ENCODE measurements around the gene CYTH1.
A peak's percentile ranks its signal among the peaks of the same experiment; 100 is the strongest.

Gene CYTH1

GRCh38 chr17:78710607-78711006, 71.5 kb downstream of the CYTH1 start:
- DNase-seq: no peak

- no peak for DNase-seq
Measured at GRCh38 chr17:78709751-78710181, 72.3 kb downstream of the CYTH1 start.

- DNase-seq: no peak
Measured at GRCh38 chr17:78709119-78709681, 72.9 kb downstream of the CYTH1 start.

GRCh38 chr17:78708510-78708973, 73.5 kb downstream of the CYTH1 start:
- DNase-seq: peak; percentile 57

GRCh38 chr17:78707923-78708322, 74.2 kb downstream of the CYTH1 start:
- DNase-seq: no peak

DNA sequence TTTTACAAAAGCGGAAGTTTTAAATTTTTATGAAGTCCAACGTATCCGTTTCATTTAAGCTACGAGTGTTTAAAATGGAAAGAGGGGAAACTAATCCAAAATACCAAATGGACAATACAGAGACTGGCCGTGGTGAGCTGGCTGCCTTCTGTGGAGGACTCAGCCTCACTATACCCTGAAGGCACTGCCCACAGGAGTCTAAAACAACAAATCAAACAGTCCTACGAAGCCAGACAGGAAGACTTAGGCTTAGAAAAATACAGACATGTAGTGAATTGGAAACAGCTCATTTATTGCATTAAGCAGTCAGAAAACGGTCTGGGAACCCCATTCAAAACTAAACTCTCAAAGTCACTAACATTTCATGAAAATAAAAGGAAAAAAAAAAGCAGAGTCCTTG, 75.1 kb downstream of the CYTH1 start:
- DNase-seq: no peak

GRCh38 chr17:78706271-78706915, 75.7 kb downstream of the CYTH1 start:
- DNase-seq: no peak

- DNase-seq: no peak
Measured at GRCh38 chr17:78705071-78705470, 77.0 kb downstream of the CYTH1 start.

- no peak for DNase-seq
Measured at GRCh38 chr17:78704594-78704993, 77.5 kb downstream of the CYTH1 start.

- no peak for DNase-seq
Measured at GRCh38 chr17:78697554-78698343, 84.3 kb downstream of the CYTH1 start.

DNA sequence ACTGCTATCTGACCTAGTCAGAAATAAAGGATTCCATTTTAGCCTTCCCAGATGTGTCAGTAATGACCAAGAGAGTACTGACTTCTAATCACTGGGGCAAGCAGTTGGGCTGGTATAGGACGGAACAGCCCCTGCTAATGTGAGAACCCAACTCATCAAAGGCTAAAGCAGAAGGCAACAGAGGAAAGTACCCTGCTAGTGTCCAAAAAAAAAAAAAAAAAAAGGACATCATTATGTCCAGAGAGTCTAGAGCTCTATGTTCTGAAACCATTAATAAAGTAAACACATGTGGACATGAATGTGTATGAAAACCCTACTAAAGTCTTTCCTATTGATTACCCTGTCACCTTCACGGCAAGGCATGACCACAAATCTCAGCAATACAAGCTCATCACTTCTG, 85.0 kb downstream of the CYTH1 start:
- no peak for DNase-seq

DNA sequence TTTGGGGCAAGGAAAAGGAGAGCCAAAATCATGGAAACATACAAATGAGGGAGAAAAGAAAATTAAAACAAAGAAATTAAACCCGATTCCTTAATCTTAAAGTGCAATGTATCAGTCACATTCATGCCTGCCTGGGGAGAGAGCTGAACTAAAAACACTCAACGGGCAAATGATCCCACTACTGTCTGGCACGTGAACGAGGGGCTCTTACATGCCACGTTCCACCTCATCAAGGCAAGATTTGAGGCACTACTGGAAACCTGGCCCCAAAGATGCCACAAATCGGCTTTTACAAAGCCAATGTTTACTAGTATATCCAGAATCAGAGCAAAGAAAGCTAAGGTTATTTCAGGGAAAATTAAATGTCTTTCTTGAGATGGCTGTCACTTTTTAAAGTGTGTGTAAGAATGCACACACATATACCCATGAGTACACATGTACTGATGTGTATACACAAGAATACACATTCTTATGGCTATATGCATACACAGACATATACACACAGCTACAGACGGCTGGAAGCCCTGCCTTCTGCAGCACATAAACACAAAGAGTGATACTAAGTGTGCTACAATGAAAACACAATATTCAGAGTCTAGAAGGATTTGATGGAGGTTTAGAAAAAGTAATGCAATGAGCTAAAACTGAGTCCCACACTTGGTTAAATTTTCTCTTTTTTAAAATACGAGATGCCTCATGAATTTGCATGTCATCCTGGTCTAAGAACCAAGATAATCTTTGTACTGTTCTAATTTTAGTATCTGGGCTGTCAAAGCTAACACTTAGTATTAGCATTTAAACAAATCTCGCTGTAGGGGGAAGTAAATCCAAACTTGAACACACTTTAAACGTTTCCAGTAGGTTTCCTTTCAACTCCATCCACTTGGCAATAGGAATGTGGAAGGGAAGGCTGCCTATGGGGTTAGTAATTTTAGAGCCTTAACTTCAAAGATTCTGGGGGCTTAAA, 85.8 kb downstream of the CYTH1 start:
- no peak for DNase-seq

DNA sequence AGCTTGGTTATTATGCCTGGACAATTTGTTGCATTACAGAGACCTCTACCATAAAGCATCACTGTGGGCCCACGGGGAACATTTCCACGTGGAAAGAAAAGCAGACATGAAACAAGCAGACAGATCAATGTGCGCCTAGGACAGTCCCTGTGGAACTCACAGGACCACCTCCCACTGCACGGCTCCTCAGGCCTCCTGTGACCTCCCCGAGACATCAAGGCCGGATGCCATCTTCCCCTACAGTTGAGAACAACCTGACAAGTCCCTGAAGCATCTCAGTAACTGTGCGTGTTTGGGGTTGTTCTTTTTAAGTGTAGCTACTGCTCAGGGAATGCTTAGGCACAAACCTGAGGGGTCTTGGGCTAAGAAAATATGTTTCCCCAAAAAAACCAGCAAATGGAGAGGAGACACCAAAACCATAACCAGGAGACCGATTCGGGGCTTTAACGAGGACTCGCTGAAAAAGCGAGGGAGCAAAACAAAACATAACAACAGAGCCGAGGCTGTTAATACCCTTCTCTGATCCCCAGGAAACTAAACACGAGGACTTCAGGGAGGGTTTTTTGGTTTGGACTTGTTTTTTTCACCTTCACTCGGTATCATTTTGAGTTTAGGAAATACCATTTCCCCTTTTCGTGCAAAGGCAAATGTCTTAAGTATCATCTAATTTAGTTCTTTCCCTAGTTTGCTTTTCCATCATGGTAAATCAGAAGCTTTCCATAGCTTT, 87.1 kb downstream of the CYTH1 start:
- DNase-seq: no peak

- DNase-seq: no peak
Measured at GRCh38 chr17:78693346-78694083, 88.6 kb downstream of the CYTH1 start.

DNA sequence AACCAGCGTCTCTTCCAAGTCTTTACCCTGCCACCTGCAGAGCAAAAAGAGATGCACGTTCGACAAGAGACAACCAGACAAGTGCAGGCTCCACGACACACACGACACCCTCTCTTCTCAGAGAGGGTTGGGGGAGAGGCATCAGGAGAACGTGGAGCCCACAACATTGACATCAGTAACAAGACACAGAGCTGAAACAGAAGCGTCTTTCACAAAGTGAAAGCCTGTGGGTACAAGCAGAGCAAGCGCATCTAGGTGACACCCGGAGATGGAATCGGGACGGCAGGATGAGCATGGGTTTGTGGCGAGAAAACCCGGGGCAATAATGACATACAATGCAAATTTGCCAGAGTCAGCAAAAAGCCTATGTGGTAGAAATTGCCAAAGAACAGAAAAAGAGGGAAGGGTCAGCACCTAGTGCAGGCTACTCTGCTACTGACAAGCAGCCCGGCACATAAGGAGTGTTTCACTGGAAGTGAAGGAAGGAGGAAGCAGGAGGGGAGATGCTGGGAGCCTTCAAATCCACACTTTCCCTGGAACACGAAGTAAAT, 89.5 kb downstream of the CYTH1 start:
- no peak for DNase-seq

- no peak for DNase-seq
Measured at GRCh38 chr17:78689029-78689428, 93.0 kb downstream of the CYTH1 start.

DNA sequence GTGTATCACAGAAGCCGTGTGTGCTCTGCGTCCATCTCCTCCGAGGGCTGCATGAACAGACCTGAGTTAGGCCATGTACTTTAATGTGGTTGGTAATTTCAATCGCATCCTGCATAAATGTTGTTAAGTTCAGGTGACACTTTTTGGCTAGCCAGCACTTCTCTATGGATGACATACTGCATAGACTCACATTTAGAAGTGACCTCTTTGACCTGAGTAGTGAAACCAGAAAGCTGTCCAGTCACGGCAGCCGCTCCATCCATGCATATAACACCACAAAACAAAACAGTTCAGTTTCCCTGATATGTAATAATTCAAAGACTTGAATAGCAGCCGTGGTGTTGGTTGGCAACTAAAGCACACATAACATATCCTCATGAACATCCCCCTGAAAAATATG, 94.1 kb downstream of the CYTH1 start:
- DNase-seq: no peak

DNA sequence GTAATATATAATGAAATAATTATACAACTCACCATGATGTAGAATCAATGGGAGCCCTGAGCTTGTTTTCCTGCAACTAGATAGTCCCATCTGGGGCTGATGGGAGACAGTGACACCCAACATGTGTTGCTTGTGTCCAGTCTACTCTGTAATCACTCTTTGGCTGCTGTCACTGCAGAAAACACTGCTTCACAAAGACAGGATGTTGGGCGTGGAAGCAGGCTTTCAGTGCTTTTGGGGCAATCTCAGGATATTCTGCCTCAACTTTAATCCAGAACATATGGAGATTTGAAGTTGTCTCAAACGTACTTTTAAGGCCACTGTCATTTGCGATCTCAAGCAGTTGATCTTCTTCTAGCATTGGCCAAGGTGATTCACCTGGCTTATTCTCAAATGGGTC, 94.9 kb downstream of the CYTH1 start:
- DNase-seq: no peak

DNA sequence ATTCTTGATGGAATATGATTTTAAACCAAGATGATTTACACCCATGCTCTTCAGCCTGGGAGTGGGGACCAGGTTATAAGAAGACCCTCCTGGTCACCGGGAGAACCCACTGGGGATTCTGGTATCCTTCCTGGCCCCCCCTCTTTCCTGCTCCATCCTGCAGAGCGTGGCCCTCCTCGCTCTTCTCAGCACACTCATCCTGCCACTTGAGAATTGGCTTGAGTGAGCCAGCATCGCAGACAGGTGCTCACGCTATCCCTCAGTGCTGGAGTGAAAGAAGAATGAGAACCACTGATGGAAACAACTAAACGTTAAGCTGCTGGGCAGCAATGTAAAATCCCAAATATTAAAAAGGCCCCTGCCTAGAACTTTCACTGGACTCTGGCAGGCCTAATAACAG, 98.0 kb downstream of the CYTH1 start:
- DNase-seq: no peak

- no peak for DNase-seq
Measured at GRCh38 chr17:78683408-78683961, 98.6 kb downstream of the CYTH1 start.

- DNase-seq: no peak
Measured at GRCh38 chr17:78682363-78682762, 99.7 kb downstream of the CYTH1 start.

Data from activated CD4-positive, alpha-beta T cell treated with anti-CD3 and anti-CD28 coated beads, Interleukin-2, amount 50 U/mL, for 1 hour (primary cell).